ENCODE results near the gene GLRX3.
A peak's percentile ranks its signal among the peaks of the same experiment; 100 is the strongest.

Gene GLRX3

DNA sequence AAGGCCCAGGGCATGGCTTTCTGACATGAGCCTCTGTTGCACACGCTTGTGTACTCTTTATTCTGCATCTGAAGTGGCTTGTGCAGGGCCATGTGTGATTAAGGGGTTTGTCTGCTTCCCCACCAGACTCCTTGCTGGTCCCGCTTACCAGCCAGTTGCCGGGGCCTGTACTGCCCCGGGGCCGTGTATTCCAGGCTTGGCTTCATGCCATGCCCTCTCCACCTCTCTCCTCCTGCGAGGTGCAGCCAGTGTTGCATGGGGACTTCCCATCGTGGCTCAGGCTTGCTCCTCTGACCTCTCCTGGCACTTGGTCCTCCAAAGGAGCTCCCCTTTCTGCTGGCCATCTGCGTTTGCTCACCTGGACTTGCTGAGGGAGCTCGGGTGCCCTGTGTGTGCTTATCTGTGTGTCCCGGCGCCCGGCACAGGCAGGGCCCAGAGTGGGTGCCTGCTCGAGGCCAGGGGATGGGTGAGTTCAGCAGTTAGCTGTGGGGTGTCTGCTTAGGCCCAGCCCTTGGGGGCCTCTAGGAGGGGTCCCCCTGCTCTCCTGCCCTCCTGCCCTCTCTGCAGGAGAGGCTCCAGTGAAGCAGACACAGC is 14.6 kb upstream of the GLRX3 start:
- no peaks in the 10 kb centered on the region for H3K4me1 Mint-ChIP-seq (ENCODE audit: low read depth)
- no peaks in the 10 kb centered on the region for H3K36me3 Mint-ChIP-seq (ENCODE audit: low read depth)
- H3K4me3 Mint-ChIP-seq, result no peak overlapping the region
- H3K27ac Mint-ChIP-seq, result no peak overlapping the region
- no peak for DNase-seq
- H3K27me3 Mint-ChIP-seq, result peaks cover 5% of the 10 kb centered on the region
- peaks cover 6% of the 10 kb centered on the region for H3K9me3 Mint-ChIP-seq

DNA sequence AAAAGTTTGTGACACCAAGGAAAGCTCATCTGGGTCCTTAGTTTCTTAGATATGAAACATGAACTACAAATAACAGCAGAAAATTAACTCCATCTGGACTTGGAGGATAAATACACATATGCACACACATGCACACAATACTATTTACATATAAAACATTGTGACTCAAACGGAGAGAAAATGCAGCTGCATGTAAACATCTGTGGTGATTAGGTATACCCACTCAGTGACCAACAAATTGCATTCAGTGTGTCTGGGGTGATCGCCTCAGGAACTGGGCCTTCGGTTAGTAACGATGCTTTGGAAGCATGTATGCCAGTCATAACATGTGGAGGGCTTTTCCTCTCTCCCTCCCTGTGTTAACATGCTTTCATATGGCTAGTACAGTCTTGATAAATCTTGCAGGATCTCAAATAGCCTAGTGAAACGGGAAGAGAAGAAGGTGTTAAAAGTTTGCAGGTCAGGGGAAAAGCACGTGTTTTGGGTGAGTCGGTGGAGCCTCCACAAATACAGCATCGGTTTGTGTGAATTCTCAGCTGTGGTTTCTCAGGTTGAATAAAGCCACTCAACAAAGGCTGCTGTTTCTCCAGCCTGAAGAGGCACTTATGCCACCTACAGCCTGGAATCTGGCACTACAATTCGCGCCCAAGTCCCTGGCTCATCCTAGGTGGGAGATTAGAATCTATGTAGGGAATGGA is 8.7 kb upstream of the GLRX3 start:
- Mint-ChIP-seq H3K27me3 (peaks cover 51% of the 10 kb centered on the region), H3K9me3 (no peaks in the 10 kb centered on the region), H3K4me1 (ENCODE audit: low read depth) (peaks cover 7% of the 10 kb centered on the region), H3K27ac (no peak overlapping the region), H3K4me3 (no peak overlapping the region), H3K36me3 (ENCODE audit: low read depth) (no peaks in the 10 kb centered on the region)
- peak; percentile 65 for DNase-seq

DNA sequence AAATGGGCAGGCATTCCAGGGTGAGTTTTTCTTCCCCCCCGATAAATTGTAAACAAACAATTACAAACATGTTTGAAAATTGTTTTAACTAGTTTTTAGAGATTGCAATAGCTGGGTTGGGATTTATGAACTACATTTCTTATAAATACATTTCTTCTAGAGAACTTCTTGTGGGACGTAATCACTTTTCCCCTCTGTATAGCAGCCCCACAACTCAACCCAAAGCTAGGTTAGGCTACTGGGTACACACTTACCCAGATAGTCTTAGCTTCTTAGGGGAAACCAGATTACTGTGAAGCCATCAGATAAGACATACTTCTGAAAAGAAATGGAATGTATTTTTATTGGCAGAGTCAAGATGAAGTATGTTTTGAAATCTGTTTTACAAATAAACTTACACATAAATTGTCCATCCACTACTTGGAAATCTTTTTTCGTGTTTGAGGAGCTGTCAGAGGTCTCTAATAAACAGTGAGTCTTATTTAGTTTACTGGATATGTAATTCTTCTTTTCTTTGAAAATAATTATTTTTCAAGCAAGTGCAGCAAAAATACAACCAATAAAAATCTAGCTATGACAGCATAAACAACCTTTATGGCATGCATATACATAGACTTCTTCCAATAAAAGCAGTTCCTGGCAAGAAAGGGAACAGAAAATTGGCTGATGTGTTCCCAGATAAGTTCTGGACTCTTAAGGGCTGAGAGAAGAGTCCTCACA is 8.0 kb upstream of the GLRX3 start:
- no peaks in the 10 kb centered on the region for H3K9me3 Mint-ChIP-seq
- H3K4me3 Mint-ChIP-seq, result no peak overlapping the region
- H3K4me1 Mint-ChIP-seq (ENCODE audit: low read depth), result peaks cover 7% of the 10 kb centered on the region
- no peak overlapping the region for H3K27ac Mint-ChIP-seq
- no peak for DNase-seq
- peaks cover 51% of the 10 kb centered on the region for H3K27me3 Mint-ChIP-seq
- H3K36me3 Mint-ChIP-seq (ENCODE audit: low read depth), result no peaks in the 10 kb centered on the region

DNA sequence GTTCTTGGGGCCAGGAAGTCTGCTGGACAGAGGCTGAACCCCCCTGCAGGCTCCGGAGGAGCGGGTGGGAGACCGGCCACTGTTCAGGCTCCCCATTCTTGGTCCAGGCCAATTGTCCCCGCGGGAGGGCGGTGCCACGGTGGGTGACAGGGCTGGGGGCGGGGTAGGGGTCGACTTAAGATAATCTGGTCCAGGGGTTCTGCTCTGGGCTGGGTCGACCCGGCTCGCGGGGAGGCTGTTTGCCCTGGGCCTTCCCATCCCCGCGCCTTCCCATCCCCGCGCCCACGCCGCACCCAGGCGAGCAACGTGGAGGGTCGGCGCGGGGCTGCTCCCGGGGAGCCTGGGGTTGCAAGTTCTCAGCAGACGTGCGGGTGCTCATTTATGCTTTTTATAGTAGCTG is 7.3 kb upstream of the GLRX3 start:
- Mint-ChIP-seq H3K27ac (no peak overlapping the region), H3K9me3 (no peaks in the 10 kb centered on the region), H3K27me3 (peaks cover 51% of the 10 kb centered on the region), H3K4me1 (ENCODE audit: low read depth) (peaks cover 7% of the 10 kb centered on the region), H3K4me3 (no peak overlapping the region), H3K36me3 (ENCODE audit: low read depth) (no peaks in the 10 kb centered on the region)
- DNase-seq, result no peak

DNA sequence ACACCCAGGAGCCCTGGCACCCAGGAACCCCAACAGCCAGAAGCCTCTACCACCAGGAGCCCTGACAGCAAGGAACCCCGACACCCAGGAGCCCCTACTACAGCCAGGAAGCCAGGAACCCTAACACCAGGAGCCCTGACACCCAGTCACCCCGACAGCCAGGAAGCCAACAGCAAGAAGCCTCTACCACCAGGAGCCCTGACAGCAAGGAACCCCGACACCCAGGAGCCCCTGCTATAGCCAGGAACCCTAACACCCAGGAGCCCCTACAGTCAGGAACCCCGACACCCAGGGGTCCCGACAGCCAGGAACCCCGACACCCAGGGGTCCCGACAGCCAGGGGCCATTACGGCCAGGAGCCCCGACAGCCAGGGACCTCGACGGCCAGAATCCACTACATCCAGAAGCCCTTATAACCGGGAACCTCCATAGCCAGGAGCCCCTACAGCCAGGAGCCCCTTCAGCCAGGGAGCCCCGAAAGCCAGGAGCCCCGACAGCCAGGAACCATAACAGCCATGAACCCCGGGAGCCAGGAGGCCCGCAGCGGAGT is 440 bp upstream of the GLRX3 start:
- H3K27ac Mint-ChIP-seq, result peak overlapping the region; percentile 52
- peaks cover 33% of the 10 kb centered on the region for H3K36me3 Mint-ChIP-seq (ENCODE audit: low read depth)
- peaks cover 41% of the 10 kb centered on the region for H3K4me1 Mint-ChIP-seq (ENCODE audit: low read depth)
- peak overlapping the region; percentile 89 for H3K4me3 Mint-ChIP-seq
- H3K9me3 Mint-ChIP-seq, result no peaks in the 10 kb centered on the region
- H3K27me3 Mint-ChIP-seq, result peaks cover 20% of the 10 kb centered on the region
- no peak for DNase-seq

DNA sequence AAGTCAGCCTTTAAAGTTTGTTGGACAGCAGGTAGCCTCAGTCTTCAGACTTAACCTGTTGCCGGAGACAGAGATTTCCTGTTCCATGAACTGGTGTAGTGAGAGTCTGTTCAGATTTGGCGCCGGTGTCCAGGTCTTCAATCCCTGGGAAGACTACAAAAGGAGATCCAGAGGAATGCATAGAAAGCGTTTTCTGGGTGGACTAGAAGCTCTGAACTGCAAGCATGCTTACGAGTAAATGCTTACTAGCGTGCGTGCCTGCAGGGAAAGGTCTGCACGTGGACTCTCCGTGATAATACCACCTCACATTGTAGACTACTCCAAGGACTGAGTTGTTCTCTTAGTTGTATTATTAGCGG is 878 bp downstream of the GLRX3 start:
- Mint-ChIP-seq H3K4me1 (ENCODE audit: low read depth) (peaks cover 55% of the 10 kb centered on the region), H3K4me3 (peak overlapping the region; percentile 89), H3K9me3 (no peaks in the 10 kb centered on the region), H3K27me3 (peaks cover 7% of the 10 kb centered on the region), H3K36me3 (ENCODE audit: low read depth) (peaks cover 45% of the 10 kb centered on the region), H3K27ac (peak overlapping the region; percentile 92)
- DNase-seq, result no peak

DNA sequence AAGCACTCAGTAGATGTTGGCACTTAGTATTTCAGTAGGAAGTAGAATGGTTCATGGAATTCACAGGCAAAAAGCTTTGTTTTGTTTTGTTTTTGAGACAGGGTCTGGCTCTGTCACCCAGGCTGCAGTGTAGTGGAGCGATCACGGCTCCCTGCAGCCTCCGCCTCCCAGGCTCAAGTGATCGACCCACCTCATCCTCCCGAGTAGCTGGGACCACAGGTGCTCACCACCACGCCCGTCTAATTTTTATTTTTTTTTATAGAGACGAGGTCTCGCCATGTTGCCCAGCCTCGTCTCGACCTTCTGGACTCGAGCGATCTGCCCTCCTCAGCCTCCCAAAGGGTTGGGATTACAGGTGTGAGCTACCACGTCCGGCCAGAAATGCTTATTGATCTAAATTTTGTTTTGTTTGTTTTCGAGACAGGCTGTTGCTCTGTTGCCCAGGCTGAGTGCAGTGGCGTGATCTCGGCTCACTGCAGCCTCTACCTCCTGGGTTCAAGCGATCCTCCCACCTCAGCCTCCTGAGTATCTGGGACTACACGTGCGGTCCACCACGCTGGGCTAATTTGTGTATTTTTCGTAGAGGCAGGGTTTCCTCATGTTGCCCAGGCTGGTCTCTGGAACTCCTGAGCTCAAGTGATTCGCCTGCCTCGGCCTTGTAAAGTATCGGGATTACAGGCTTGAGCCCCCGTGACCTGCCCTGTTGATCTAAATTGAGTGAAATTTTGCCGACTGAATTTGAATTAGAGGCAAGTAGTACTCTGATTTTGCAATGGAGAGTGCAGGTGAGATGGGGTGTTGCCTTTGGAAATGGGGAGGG is 1.7 kb downstream of the GLRX3 start:
- peak overlapping the region; percentile 92 for H3K27ac Mint-ChIP-seq
- H3K4me3 Mint-ChIP-seq, result peak overlapping the region; percentile 89
- DNase-seq, result no peak
- H3K9me3 Mint-ChIP-seq, result no peaks in the 10 kb centered on the region
- peaks cover 4% of the 10 kb centered on the region for H3K27me3 Mint-ChIP-seq
- H3K4me1 Mint-ChIP-seq (ENCODE audit: low read depth), result peaks cover 63% of the 10 kb centered on the region
- peaks cover 53% of the 10 kb centered on the region for H3K36me3 Mint-ChIP-seq (ENCODE audit: low read depth)

DNA sequence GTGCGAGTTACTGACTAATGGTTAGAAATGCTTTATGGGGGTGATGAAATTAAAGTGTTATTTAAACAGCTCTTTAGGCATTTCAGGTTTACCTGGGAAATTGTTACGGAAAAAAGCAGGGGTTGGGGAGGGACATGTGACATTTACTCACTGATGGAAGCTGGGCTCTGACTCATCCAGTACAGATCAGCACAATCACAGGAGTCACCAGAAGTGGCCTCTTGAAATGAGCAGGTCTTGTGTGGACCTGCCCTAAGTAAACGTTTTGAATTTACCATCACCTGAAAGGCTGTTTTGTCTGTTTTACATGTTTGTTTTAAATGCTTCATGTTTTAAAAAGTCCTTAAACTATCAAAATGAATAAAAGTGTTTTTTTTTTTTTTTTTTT is 2.3 kb downstream of the GLRX3 start:
- no peak for DNase-seq
- Mint-ChIP-seq H3K9me3 (no peaks in the 10 kb centered on the region), H3K27ac (peak overlapping the region; percentile 92), H3K36me3 (ENCODE audit: low read depth) (peaks cover 59% of the 10 kb centered on the region), H3K4me3 (peak overlapping the region; percentile 89), H3K27me3 (peaks cover 4% of the 10 kb centered on the region), H3K4me1 (ENCODE audit: low read depth) (peaks cover 66% of the 10 kb centered on the region)

DNA sequence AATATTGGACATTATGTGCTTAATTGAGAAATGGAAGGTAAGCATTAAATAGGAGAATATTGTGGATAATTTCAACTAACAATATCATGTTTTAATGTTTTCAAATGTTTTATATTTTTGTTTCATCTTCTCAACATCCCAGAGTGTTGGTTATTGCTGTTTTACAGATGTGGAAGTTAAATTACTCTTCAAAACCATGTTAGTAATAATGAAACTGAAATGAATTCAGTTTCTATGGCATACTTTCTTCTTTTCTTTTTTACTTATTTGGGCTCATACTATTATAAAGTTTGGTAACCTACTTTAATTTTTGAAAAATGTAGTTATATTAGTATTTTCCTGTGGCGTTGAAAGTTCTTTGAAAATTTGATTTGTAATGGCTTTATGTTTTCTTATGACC is 4.2 kb downstream of the GLRX3 start:
- peaks cover 74% of the 10 kb centered on the region for H3K36me3 Mint-ChIP-seq (ENCODE audit: low read depth)
- no peaks in the 10 kb centered on the region for H3K27me3 Mint-ChIP-seq
- H3K4me3 Mint-ChIP-seq, result peak overlapping the region; percentile 38
- H3K4me1 Mint-ChIP-seq (ENCODE audit: low read depth), result peaks cover 65% of the 10 kb centered on the region
- H3K27ac Mint-ChIP-seq, result peak overlapping the region; percentile 80
- H3K9me3 Mint-ChIP-seq, result no peaks in the 10 kb centered on the region
- DNase-seq, result no peak

DNA sequence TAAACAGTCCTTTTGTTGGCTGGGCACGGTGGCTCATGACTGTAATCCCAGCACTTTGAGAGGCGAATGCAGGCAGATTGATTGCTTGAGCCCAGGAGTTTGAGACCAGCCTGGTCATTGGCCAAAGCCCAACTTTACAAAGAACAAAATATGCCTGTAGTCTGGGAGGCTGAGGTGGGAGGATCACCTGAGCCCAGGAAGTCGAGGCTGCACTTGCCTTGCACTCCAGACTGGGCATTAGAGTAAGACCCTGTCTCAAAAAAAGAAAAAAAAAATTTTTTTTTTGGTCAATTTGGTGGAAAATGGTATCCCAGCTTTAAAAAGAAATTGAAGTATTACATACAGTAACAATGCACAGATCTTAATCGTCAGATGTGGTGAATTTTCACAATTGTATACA is 4.8 kb downstream of the GLRX3 start:
- peak overlapping the region; percentile 72 for H3K27ac Mint-ChIP-seq
- DNase-seq, result no peak
- no peaks in the 10 kb centered on the region for H3K9me3 Mint-ChIP-seq
- peaks cover 78% of the 10 kb centered on the region for H3K36me3 Mint-ChIP-seq (ENCODE audit: low read depth)
- H3K4me3 Mint-ChIP-seq, result peak overlapping the region; percentile 38
- no peaks in the 10 kb centered on the region for H3K27me3 Mint-ChIP-seq
- peaks cover 66% of the 10 kb centered on the region for H3K4me1 Mint-ChIP-seq (ENCODE audit: low read depth)

DNA sequence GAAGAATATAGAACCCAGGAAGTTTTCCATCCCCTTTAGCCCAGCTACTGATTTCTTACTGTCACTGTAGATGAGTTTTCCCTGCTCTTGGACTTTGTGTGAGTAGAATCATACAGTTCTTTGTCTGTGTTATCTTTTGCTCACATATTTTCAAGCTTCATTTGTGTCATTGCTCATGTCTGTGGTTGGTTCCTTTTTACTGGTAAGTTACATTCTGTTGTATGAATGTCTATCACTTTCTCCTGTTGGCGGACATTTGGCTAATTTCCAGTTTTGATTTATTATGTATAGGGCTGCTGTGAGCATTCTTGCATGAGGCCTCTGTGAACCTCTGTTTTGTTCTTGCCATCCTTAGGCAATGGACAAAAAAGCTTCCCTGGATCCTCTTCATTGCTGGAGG is 5.3 kb downstream of the GLRX3 start:
- no peak for DNase-seq
- H3K9me3 Mint-ChIP-seq, result no peaks in the 10 kb centered on the region
- peaks cover 82% of the 10 kb centered on the region for H3K36me3 Mint-ChIP-seq (ENCODE audit: low read depth)
- peaks cover 70% of the 10 kb centered on the region for H3K4me1 Mint-ChIP-seq (ENCODE audit: low read depth)
- H3K4me3 Mint-ChIP-seq, result peak overlapping the region; percentile 27
- H3K27ac Mint-ChIP-seq, result peak overlapping the region; percentile 72
- no peaks in the 10 kb centered on the region for H3K27me3 Mint-ChIP-seq

DNA sequence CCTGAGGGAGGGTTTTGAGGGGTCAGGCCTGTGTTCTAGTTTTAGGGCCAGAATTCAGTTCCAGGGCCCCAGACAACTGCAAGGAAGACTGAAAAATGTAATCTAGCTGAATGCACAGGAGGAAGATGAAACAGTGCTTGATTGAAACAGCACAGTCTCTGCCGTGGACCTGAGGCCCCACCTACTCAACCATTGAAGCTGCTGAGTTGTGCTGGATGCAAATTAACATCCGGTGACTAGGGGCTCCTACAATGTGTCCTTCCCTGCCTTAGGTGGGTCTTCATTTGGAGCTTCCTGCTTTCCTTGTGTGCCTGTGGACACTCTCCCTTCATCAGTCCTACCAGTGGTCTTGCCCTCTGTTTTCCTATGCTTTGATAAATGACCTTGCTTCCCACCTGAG is 5.7 kb downstream of the GLRX3 start:
- H3K36me3 Mint-ChIP-seq (ENCODE audit: low read depth), result peaks cover 86% of the 10 kb centered on the region
- DNase-seq, result no peak
- H3K4me1 Mint-ChIP-seq (ENCODE audit: low read depth), result peaks cover 70% of the 10 kb centered on the region
- H3K27me3 Mint-ChIP-seq, result no peaks in the 10 kb centered on the region
- H3K9me3 Mint-ChIP-seq, result no peaks in the 10 kb centered on the region
- peak overlapping the region; percentile 27 for H3K4me3 Mint-ChIP-seq
- H3K27ac Mint-ChIP-seq, result peak overlapping the region; percentile 72

DNA sequence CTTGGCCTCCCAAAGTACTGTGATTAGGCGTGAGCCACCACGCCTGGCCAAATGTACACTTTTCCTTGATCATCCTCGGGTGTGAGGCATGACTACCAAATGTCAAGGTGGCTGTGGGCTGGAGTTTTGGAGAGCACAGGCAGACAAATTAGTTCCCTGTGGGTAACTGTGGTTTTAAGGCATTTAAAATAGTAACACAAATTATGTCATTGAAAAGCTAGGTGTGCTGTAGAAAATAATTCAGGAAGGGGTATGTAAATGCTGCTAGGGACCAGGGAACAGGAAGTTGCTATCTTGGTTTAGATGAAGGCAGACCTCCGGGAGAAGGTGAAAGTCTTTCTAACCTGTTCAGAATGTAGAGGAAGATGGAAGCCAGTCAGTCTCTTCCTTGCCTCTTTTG is 9.9 kb downstream of the GLRX3 start:
- H3K27me3 Mint-ChIP-seq, result no peaks in the 10 kb centered on the region
- H3K4me3 Mint-ChIP-seq, result no peak overlapping the region
- peak overlapping the region; percentile 40 for H3K27ac Mint-ChIP-seq
- no peak for DNase-seq
- no peaks in the 10 kb centered on the region for H3K9me3 Mint-ChIP-seq
- peaks cover 45% of the 10 kb centered on the region for H3K4me1 Mint-ChIP-seq (ENCODE audit: low read depth)
- peaks cover 87% of the 10 kb centered on the region for H3K36me3 Mint-ChIP-seq (ENCODE audit: low read depth)

DNA sequence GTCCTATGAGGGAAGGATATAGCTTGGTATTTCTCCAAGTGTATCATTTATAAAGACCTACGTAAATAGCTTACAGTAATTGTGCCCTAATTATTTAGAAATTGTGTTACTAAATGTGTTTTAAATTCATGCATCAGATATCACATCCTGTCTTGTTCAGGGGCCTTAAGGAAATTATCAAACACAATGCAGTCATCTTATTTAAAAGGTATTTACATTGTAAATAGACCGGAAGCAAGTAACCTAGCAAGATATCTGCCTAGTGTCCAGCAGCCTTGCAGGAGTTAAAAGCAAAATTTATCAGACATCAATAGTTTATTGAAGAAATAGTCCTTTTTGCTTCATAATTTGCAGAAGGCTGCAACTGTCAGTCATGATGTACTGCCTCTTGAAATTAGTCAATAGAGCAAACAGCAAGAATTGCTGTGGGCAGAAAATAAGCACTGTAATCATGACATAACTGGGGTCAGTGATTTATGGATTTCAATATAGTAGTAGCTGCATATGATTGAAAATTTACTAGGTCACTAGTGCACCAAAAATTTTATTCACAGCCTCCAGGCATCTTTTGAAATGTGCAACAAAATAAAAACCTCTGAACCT is 23.1 kb downstream of the GLRX3 start:
- Mint-ChIP-seq H3K27me3 (no peaks in the 10 kb centered on the region), H3K9me3 (no peaks in the 10 kb centered on the region), H3K27ac (no peak overlapping the region), H3K36me3 (ENCODE audit: low read depth) (peaks cover 77% of the 10 kb centered on the region), H3K4me3 (no peak overlapping the region), H3K4me1 (ENCODE audit: low read depth) (peaks cover 38% of the 10 kb centered on the region)
- no peak for DNase-seq
